ENCODE results near the gene SCARB1. TPM values are rescaled to one million over a fixed set of nuclear protein-coding genes. Genes with fewer than 3 reads are reported as not detected.

SCARB1 gene
- total RNA-seq, 2 donors from 2014 or later, result 44.9 to 83.1 TPM

GRCh38 chr12:124777399-124778372 lies 86.0 kb downstream of the SCARB1 start:
- Histone ChIP-seq H3K4me3 (no peak overlapping the region), H3K36me3 (no peaks in the 10 kb centered on the region), H3K27ac (no peak overlapping the region), H3K9ac (ENCODE audit: low read depth in 2 of 2, low read length in 2 of 2) (no peak overlapping the region), H3K4me1 (no peaks in the 10 kb centered on the region), H3K9me3 (no peaks in the 10 kb centered on the region), H3K27me3 (no peaks in the 10 kb centered on the region)
- no peak for TF ChIP-seq CTCF (IDR thresholded peaks at IDR 0.05)
- intact Hi-C loops (cut with DNase I), result no loop called here
- DNase-seq, result no peak

- H3K36me3 ChIP-seq, result no peaks in the 10 kb centered on the region
- no peak for TF ChIP-seq CTCF (IDR thresholded peaks at IDR 0.05)
- intact Hi-C loops (cut with DNase I), result no loop called here
Observed at GRCh38 chr12:124776125-124776513, 87.5 kb downstream of the SCARB1 start.

GRCh38 chr12:124774462-124775167 lies 89.0 kb downstream of the SCARB1 start:
- Histone ChIP-seq H3K36me3 (no peaks in the 10 kb centered on the region), H3K27me3 (no peaks in the 10 kb centered on the region), H3K9me3 (no peaks in the 10 kb centered on the region), H3K4me1 (peaks cover 5% of the 10 kb centered on the region), H3K4me3 (no peak overlapping the region), H3K9ac (ENCODE audit: low read depth in 2 of 2, low read length in 2 of 2) (no peak overlapping the region), H3K27ac (peak overlapping the region; percentile 11)
- TF ChIP-seq CTCF (IDR thresholded peaks at IDR 0.05), result no peak
- no peak for DNase-seq
- intact Hi-C loops (cut with DNase I), result no loop called here

More at GRCh38 chr12:124776125-124776513, 87.5 kb downstream of the SCARB1 start:
- Histone ChIP-seq H3K27ac (no peak overlapping the region), H3K9ac (ENCODE audit: low read depth in 2 of 2, low read length in 2 of 2) (no peak overlapping the region), H3K4me1 (peaks cover 5% of the 10 kb centered on the region), H3K4me3 (no peak overlapping the region), H3K9me3 (no peaks in the 10 kb centered on the region), H3K27me3 (no peaks in the 10 kb centered on the region)
- no peak for DNase-seq

- H3K4me1 ChIP-seq, result peaks cover 5% of the 10 kb centered on the region
- H3K9ac ChIP-seq (ENCODE audit: low read depth in 2 of 2, low read length in 2 of 2), result no peak overlapping the region
- no peaks in the 10 kb centered on the region for H3K9me3 ChIP-seq
- no peaks in the 10 kb centered on the region for H3K36me3 ChIP-seq
- no peak overlapping the region for H3K27ac ChIP-seq
- intact Hi-C loops (cut with DNase I), result no loop called here
- no peaks in the 10 kb centered on the region for H3K27me3 ChIP-seq
- TF ChIP-seq CTCF (IDR thresholded peaks at IDR 0.05), result no peak
- no peak overlapping the region for H3K4me3 ChIP-seq
- DNase-seq, result no peak
Observed at GRCh38 chr12:124774054-124774461, 89.6 kb downstream of the SCARB1 start.

GRCh38 chr12:124772289-124773170 lies 91.1 kb downstream of the SCARB1 start:
- Histone ChIP-seq H3K9me3 (no peaks in the 10 kb centered on the region), H3K36me3 (no peaks in the 10 kb centered on the region), H3K27ac (no peak overlapping the region), H3K9ac (ENCODE audit: low read depth in 2 of 2, low read length in 2 of 2) (no peak overlapping the region), H3K4me1 (peaks cover 5% of the 10 kb centered on the region), H3K4me3 (no peak overlapping the region), H3K27me3 (no peaks in the 10 kb centered on the region)
- intact Hi-C loops (cut with DNase I), result loop anchor here (2.0 kb wide), 1 partner anchor 740 kb away; no protein-coding TSS in a partner anchor
- DNase-seq, result no peak
- TF ChIP-seq CTCF (IDR thresholded peaks at IDR 0.05), result no peak
